Measurements from ENCODE around the gene OSBPL6.

The OSBPL6 gene

GRCh38 chr2:178246696-178247095 is 52.4 kb downstream of the OSBPL6 start:
- no peaks in the 10 kb centered on the region for H3K9me3 ChIP-seq (ENCODE audit: control insufficient read depth, low read length)
- no peaks in the 10 kb centered on the region for H3K36me3 ChIP-seq (ENCODE audit: control insufficient read depth, insufficient read depth, low read length)
- DNase-seq, result no peak
- H3K27me3 ChIP-seq (replicated peaks; ENCODE audit: control insufficient read depth, insufficient read depth, low read length, poor library complexity, severe bottlenecking), result no peaks in the 10 kb centered on the region
- H3K4me3 ChIP-seq (ENCODE audit: insufficient read depth, low read depth, low read length, poor library complexity, severe bottlenecking), result no peak overlapping the region
- no peak overlapping the region for H3K27ac ChIP-seq (ENCODE audit: insufficient read depth, low read length, poor library complexity, severe bottlenecking)
- H3K4me1 ChIP-seq (ENCODE audit: control insufficient read depth, insufficient read depth, low read length, poor library complexity, severe bottlenecking), result no peaks in the 10 kb centered on the region

GRCh38 chr2:178247250-178247649 is 52.9 kb downstream of the OSBPL6 start:
- H3K9me3 ChIP-seq (ENCODE audit: control insufficient read depth, low read length), result no peaks in the 10 kb centered on the region
- DNase-seq, result no peak
- no peaks in the 10 kb centered on the region for H3K36me3 ChIP-seq (ENCODE audit: control insufficient read depth, insufficient read depth, low read length)
- H3K27ac ChIP-seq (ENCODE audit: insufficient read depth, low read length, poor library complexity, severe bottlenecking), result no peak overlapping the region
- no peak overlapping the region for H3K4me3 ChIP-seq (ENCODE audit: insufficient read depth, low read depth, low read length, poor library complexity, severe bottlenecking)
- no peaks in the 10 kb centered on the region for H3K27me3 ChIP-seq (replicated peaks; ENCODE audit: control insufficient read depth, insufficient read depth, low read length, poor library complexity, severe bottlenecking)
- H3K4me1 ChIP-seq (ENCODE audit: control insufficient read depth, insufficient read depth, low read length, poor library complexity, severe bottlenecking), result no peaks in the 10 kb centered on the region

- Histone ChIP-seq H3K27me3 (replicated peaks; ENCODE audit: control insufficient read depth, insufficient read depth, low read length, poor library complexity, severe bottlenecking) (no peaks in the 10 kb centered on the region), H3K27ac (ENCODE audit: insufficient read depth, low read length, poor library complexity, severe bottlenecking) (no peak overlapping the region), H3K4me1 (ENCODE audit: control insufficient read depth, insufficient read depth, low read length, poor library complexity, severe bottlenecking) (no peaks in the 10 kb centered on the region), H3K9me3 (ENCODE audit: control insufficient read depth, low read length) (no peaks in the 10 kb centered on the region), H3K36me3 (ENCODE audit: control insufficient read depth, insufficient read depth, low read length) (no peaks in the 10 kb centered on the region), H3K4me3 (ENCODE audit: insufficient read depth, low read depth, low read length, poor library complexity, severe bottlenecking) (no peak overlapping the region)
- DNase-seq, result no peak
These were observed 56.1 kb downstream of the OSBPL6 start for GRCh38 chr2:178250429-178250828.

- no peaks in the 10 kb centered on the region for H3K4me1 ChIP-seq (ENCODE audit: control insufficient read depth, insufficient read depth, low read length, poor library complexity, severe bottlenecking)
- H3K27ac ChIP-seq (ENCODE audit: insufficient read depth, low read length, poor library complexity, severe bottlenecking), result no peak overlapping the region
- no peaks in the 10 kb centered on the region for H3K36me3 ChIP-seq (ENCODE audit: control insufficient read depth, insufficient read depth, low read length)
- no peaks in the 10 kb centered on the region for H3K9me3 ChIP-seq (ENCODE audit: control insufficient read depth, low read length)
- no peak for DNase-seq
- H3K4me3 ChIP-seq (ENCODE audit: insufficient read depth, low read depth, low read length, poor library complexity, severe bottlenecking), result no peak overlapping the region
- no peaks in the 10 kb centered on the region for H3K27me3 ChIP-seq (replicated peaks; ENCODE audit: control insufficient read depth, insufficient read depth, low read length, poor library complexity, severe bottlenecking)
These were observed 57.0 kb downstream of the OSBPL6 start for GRCh38 chr2:178251151-178251955.

GRCh38 chr2:178256382-178257042 is 62.2 kb downstream of the OSBPL6 start:
- Histone ChIP-seq H3K36me3 (ENCODE audit: control insufficient read depth, insufficient read depth, low read length) (no peaks in the 10 kb centered on the region), H3K4me1 (ENCODE audit: control insufficient read depth, insufficient read depth, low read length, poor library complexity, severe bottlenecking) (no peaks in the 10 kb centered on the region), H3K4me3 (ENCODE audit: insufficient read depth, low read depth, low read length, poor library complexity, severe bottlenecking) (no peak overlapping the region), H3K27ac (ENCODE audit: insufficient read depth, low read length, poor library complexity, severe bottlenecking) (no peak overlapping the region), H3K9me3 (ENCODE audit: control insufficient read depth, low read length) (no peaks in the 10 kb centered on the region), H3K27me3 (replicated peaks; ENCODE audit: control insufficient read depth, insufficient read depth, low read length, poor library complexity, severe bottlenecking) (no peaks in the 10 kb centered on the region)
- DNase-seq, result no peak

GRCh38 chr2:178257127-178257526 is 62.8 kb downstream of the OSBPL6 start:
- Histone ChIP-seq H3K9me3 (ENCODE audit: control insufficient read depth, low read length) (no peaks in the 10 kb centered on the region), H3K36me3 (ENCODE audit: control insufficient read depth, insufficient read depth, low read length) (no peaks in the 10 kb centered on the region), H3K27ac (ENCODE audit: insufficient read depth, low read length, poor library complexity, severe bottlenecking) (no peak overlapping the region), H3K4me1 (ENCODE audit: control insufficient read depth, insufficient read depth, low read length, poor library complexity, severe bottlenecking) (no peaks in the 10 kb centered on the region), H3K27me3 (replicated peaks; ENCODE audit: control insufficient read depth, insufficient read depth, low read length, poor library complexity, severe bottlenecking) (no peaks in the 10 kb centered on the region), H3K4me3 (ENCODE audit: insufficient read depth, low read depth, low read length, poor library complexity, severe bottlenecking) (no peak overlapping the region)
- DNase-seq, result no peak

- no peak for DNase-seq
- Histone ChIP-seq H3K9me3 (ENCODE audit: control insufficient read depth, low read length) (no peaks in the 10 kb centered on the region), H3K27me3 (replicated peaks; ENCODE audit: control insufficient read depth, insufficient read depth, low read length, poor library complexity, severe bottlenecking) (no peaks in the 10 kb centered on the region), H3K4me1 (ENCODE audit: control insufficient read depth, insufficient read depth, low read length, poor library complexity, severe bottlenecking) (no peaks in the 10 kb centered on the region), H3K4me3 (ENCODE audit: insufficient read depth, low read depth, low read length, poor library complexity, severe bottlenecking) (no peak overlapping the region), H3K36me3 (ENCODE audit: control insufficient read depth, insufficient read depth, low read length) (no peaks in the 10 kb centered on the region), H3K27ac (ENCODE audit: insufficient read depth, low read length, poor library complexity, severe bottlenecking) (no peak overlapping the region)
These were observed 64.6 kb downstream of the OSBPL6 start for GRCh38 chr2:178258916-178259315.

- DNase-seq, result no peak
- H3K9me3 ChIP-seq (ENCODE audit: control insufficient read depth, low read length), result no peaks in the 10 kb centered on the region
- no peaks in the 10 kb centered on the region for H3K4me1 ChIP-seq (ENCODE audit: control insufficient read depth, insufficient read depth, low read length, poor library complexity, severe bottlenecking)
- no peak overlapping the region for H3K4me3 ChIP-seq (ENCODE audit: insufficient read depth, low read depth, low read length, poor library complexity, severe bottlenecking)
- H3K27ac ChIP-seq (ENCODE audit: insufficient read depth, low read length, poor library complexity, severe bottlenecking), result no peak overlapping the region
- H3K27me3 ChIP-seq (replicated peaks; ENCODE audit: control insufficient read depth, insufficient read depth, low read length, poor library complexity, severe bottlenecking), result no peaks in the 10 kb centered on the region
- no peaks in the 10 kb centered on the region for H3K36me3 ChIP-seq (ENCODE audit: control insufficient read depth, insufficient read depth, low read length)
These were observed 69.0 kb downstream of the OSBPL6 start for GRCh38 chr2:178263159-178263860.

GRCh38 chr2:178264211-178264610 is 69.9 kb downstream of the OSBPL6 start:
- no peak overlapping the region for H3K4me3 ChIP-seq (ENCODE audit: insufficient read depth, low read depth, low read length, poor library complexity, severe bottlenecking)
- no peaks in the 10 kb centered on the region for H3K9me3 ChIP-seq (ENCODE audit: control insufficient read depth, low read length)
- no peak for DNase-seq
- H3K27me3 ChIP-seq (replicated peaks; ENCODE audit: control insufficient read depth, insufficient read depth, low read length, poor library complexity, severe bottlenecking), result no peaks in the 10 kb centered on the region
- H3K4me1 ChIP-seq (ENCODE audit: control insufficient read depth, insufficient read depth, low read length, poor library complexity, severe bottlenecking), result no peaks in the 10 kb centered on the region
- H3K36me3 ChIP-seq (ENCODE audit: control insufficient read depth, insufficient read depth, low read length), result no peaks in the 10 kb centered on the region
- H3K27ac ChIP-seq (ENCODE audit: insufficient read depth, low read length, poor library complexity, severe bottlenecking), result no peak overlapping the region

GRCh38 chr2:178265851-178266250 is 71.5 kb downstream of the OSBPL6 start:
- DNase-seq, result no peak
- Histone ChIP-seq H3K36me3 (ENCODE audit: control insufficient read depth, insufficient read depth, low read length) (no peaks in the 10 kb centered on the region), H3K27ac (ENCODE audit: insufficient read depth, low read length, poor library complexity, severe bottlenecking) (no peak overlapping the region), H3K27me3 (replicated peaks; ENCODE audit: control insufficient read depth, insufficient read depth, low read length, poor library complexity, severe bottlenecking) (no peaks in the 10 kb centered on the region), H3K9me3 (ENCODE audit: control insufficient read depth, low read length) (no peaks in the 10 kb centered on the region), H3K4me3 (ENCODE audit: insufficient read depth, low read depth, low read length, poor library complexity, severe bottlenecking) (no peak overlapping the region), H3K4me1 (ENCODE audit: control insufficient read depth, insufficient read depth, low read length, poor library complexity, severe bottlenecking) (no peaks in the 10 kb centered on the region)

Data from effector memory CD4-positive, alpha-beta T cell (primary cell).